Muscle of back (tissue), 11 donors: ENCODE measurements around the gene ETV2. TPM values are rescaled to one million over a fixed set of nuclear protein-coding genes. Genes with fewer than 3 reads are reported as not detected.
"Not testable (repeated sequence)": the region's sequence is repeated elsewhere in the genome, so short reads cannot be mapped to it uniquely, and the experiment has no call there.

ENCODE experiments used
- DNase-seq, 3 donors: peaks; one replicate each; pipeline versions ENCODE4 v3.0.0 to v3.0.0-alpha.2; 2013
- polyA plus RNA-seq, 10 donors: library from polyadenylated mRNA; unstranded; fragments of 120-200 nt; gene quantifications; one replicate each; pipeline ENCODE4 v1.2.1, GENCODE V29; 2013; ENCODE audit not compliant: insufficient read length in 10 of 10

Gene ETV2
- polyA plus RNA-seq, 10 donors: 1.6 to 4.1 (median 2.5) TPM

GRCh38 chr19:35655600-35655999 lies 14.1 kb downstream of the ETV2 start:
- no peak for DNase-seq

- DNase-seq: no peak
Observed at GRCh38 chr19:35656700-35657099, 15.2 kb downstream of the ETV2 start.

GRCh38 chr19:35657904-35658700 lies 16.6 kb downstream of the ETV2 start:
- DNase-seq: no peak

- no peak for DNase-seq
Observed at GRCh38 chr19:35661995-35662340, 20.4 kb downstream of the ETV2 start.

- no peak for DNase-seq
Observed at GRCh38 chr19:35663981-35664380, 22.4 kb downstream of the ETV2 start.

GRCh38 chr19:35665157-35665556 lies 23.6 kb downstream of the ETV2 start:
- no peak for DNase-seq

- DNase-seq: no peak
Observed at GRCh38 chr19:35665604-35666003, 24.1 kb downstream of the ETV2 start.

GRCh38 chr19:35666251-35666913 lies 24.8 kb downstream of the ETV2 start, which contains the start of gene UPK1A:
Gene UPK1A (plus strand): TSS chr19:35666517. CDS start chr19:35666813, 296 bp downstream.
- no peak for DNase-seq

GRCh38 chr19:35669566-35669965 lies 28.0 kb downstream of the ETV2 start:
- DNase-seq: no peak

- no peak for DNase-seq
Observed at GRCh38 chr19:35669974-35670373, 28.4 kb downstream of the ETV2 start.

GRCh38 chr19:35670686-35671085 lies 29.1 kb downstream of the ETV2 start:
- DNase-seq: no peak

- DNase-seq: no peak
Observed at GRCh38 chr19:35671818-35672217, 30.3 kb downstream of the ETV2 start.

GRCh38 chr19:35673121-35673804 lies 31.7 kb downstream of the ETV2 start:
- DNase-seq: no peak

GRCh38 chr19:35675589-35676140 lies 34.1 kb downstream of the ETV2 start:
- DNase-seq: no peak

- no peak for DNase-seq
Observed at GRCh38 chr19:35689836-35690235, 48.3 kb downstream of the ETV2 start.

GRCh38 chr19:35691106-35691505 lies 49.6 kb downstream of the ETV2 start:
- DNase-seq: not testable (repeated sequence)

GRCh38 chr19:35692010-35692409 lies 50.5 kb downstream of the ETV2 start:
- no peak for DNase-seq

GRCh38 chr19:35693422-35693821 lies 51.9 kb downstream of the ETV2 start:
- no peak for DNase-seq

- DNase-seq: peak; percentile 77 to 88 (median 85)
Observed at GRCh38 chr19:35693835-35694599, 52.5 kb downstream of the ETV2 start.
